Right lobe of liver (tissue), 4 donors: ENCODE results near the gene TBK1.

ENCODE experiments used
- CTCF ChIP-seq, 4 donors: fragments of 200-600 bp in 3 of 4; fragments of 450-650 bp in 1 of 4; IDR thresholded peaks; one replicate each; pipeline versions ENCODE4 v1.5.1 to v1.8.0; 2016 to 2022; ENCODE audit warnings: antibody characterized with exemption in 4 of 4, mild to moderate bottlenecking in 2 of 4
- POLR2A ChIP-seq: fragments of 450-650 bp; IDR thresholded peaks from one replicate; pipeline ENCODE4 v1.6.1; 2017; ENCODE audit warnings: antibody characterized with exemption, mild to moderate bottlenecking
- donor health status: DM: no; HTN: no; CAD: no.
- donor health status: DM: no; HTN: no; CAD: no.
- donor health status: DM: no; HTN: yes; CAD: no.

- TF ChIP-seq CTCF (IDR thresholded peaks at IDR 0.05) (no peak), POLR2A (no peak)
These were observed 49.6 kb downstream of the TBK1 start for GRCh38 chr12:64501486-64501885.
